Measurements from ENCODE around the gene FABP1.

DNA sequence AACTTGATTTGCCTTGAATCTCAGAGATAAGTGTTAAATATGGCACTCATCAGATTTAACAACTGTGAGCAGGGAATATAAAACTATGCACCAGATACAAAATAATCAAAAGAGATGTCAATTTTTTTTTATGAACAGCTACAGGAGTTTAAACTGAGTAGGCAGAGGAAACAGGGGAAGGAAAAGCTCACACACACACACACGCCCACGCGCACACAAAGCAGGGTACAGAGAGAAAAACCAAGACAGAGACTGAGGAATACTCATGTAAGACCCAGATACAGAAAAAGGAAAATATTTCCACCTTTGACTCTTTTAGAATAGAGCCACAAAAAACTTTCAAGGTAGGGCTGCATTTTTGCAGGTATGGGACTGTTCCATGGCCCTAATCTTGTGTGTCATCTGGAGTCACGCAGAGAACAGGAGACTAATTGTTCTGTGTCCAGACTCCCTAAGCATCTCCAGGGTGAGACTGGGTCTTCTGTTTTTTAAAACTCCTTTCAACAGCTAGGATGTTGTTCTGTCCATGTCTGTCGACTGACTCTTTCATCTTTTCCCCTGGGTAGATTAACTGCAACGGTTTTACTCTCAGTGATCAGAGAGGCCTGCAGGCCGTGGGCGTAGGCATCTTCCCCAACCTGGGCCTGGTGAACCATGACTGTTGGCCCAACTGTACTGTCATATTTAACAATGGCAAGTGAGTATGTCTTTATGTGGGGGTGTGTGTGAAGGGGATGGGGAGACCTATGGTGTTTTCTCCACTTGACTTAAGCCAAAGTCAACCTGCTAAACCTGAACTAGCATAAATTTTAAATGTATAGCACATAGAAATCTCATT is 37.2 kb downstream of the FABP1 start:
- TF ChIP-seq, protein P1, sequence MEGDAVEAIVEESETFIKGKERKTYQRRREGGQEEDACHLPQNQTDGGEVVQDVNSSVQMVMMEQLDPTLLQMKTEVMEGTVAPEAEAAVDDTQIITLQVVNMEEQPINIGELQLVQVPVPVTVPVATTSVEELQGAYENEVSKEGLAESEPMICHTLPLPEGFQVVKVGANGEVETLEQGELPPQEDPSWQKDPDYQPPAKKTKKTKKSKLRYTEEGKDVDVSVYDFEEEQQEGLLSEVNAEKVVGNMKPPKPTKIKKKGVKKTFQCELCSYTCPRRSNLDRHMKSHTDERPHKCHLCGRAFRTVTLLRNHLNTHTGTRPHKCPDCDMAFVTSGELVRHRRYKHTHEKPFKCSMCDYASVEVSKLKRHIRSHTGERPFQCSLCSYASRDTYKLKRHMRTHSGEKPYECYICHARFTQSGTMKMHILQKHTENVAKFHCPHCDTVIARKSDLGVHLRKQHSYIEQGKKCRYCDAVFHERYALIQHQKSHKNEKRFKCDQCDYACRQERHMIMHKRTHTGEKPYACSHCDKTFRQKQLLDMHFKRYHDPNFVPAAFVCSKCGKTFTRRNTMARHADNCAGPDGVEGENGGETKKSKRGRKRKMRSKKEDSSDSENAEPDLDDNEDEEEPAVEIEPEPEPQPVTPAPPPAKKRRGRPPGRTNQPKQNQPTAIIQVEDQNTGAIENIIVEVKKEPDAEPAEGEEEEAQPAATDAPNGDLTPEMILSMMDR (IDR thresholded peaks at IDR 0.05 in 4 of 5, conservative IDR thresholded peaks at IDR 0.05 in 1 of 5): no peak
- no peak for TF ChIP-seq POLR2A (IDR thresholded peaks at IDR 0.05)
